K562 treated with DMSO at 1 percent for 4 hours (cell line): ENCODE measurements around the gene SLC5A7. TPM values are rescaled to one million over a fixed set of nuclear protein-coding genes. Genes with fewer than 3 reads are reported as not detected.

ENCODE experiments used
- total RNA-seq: library from RNA; unstranded; fragments of 300-600 nt; gene quantifications from 2 replicates; pipeline ENCODE4 v1.2.3, GENCODE V29; 2022; ENCODE audit not compliant: insufficient read depth

SLC5A7 gene
- total RNA-seq, result not detected in 2 replicates

GRCh38 chr2:107986278-107987217, at the start of gene SLC5A7:
Gene SLC5A7 (plus strand): TSS chr2:107986524. CDS start chr2:107988156, 1,632 bp downstream.

Other genes starting within 250 kb of the SLC5A7 start
- gene RGPD4, start 159.6 kb upstream of the SLC5A7 start, total RNA-seq, result not detected in 2 replicates